Thoracic aorta (tissue), 2 donors: ENCODE measurements around the gene PDE8B. TPM values are rescaled to one million over a fixed set of nuclear protein-coding genes. Genes with fewer than 3 reads are reported as not detected.

Source experiments
- ATAC-seq: fragments of 150-250 bp; one replicate; pipeline ENCODE4 v1.8.0; 2017; ENCODE audit warnings: low read depth; ENCODE audit not compliant: insufficient number of reproducible peaks, low FRiP score
- DNase-seq: peaks from one replicate; pipeline ENCODE4 v3.0.0-alpha.2; 2020; ENCODE audit warnings: low spot score
- H3K27ac ChIP-seq, 2 donors: fragments of 200-600 bp; sonication (generic); 1 replicate in 1 of 2; 2 replicates in 1 of 2; pipeline ENCODE4 v1.5.1; 2016; ENCODE audit warnings: mild to moderate bottlenecking in 2 of 2, moderate library complexity in 2 of 2
- H3K27me3 ChIP-seq: fragments of 200-600 bp; sonication (generic); replicated peaks from 2 replicates; pipeline ENCODE4 v1.6.0; 2016; ENCODE audit warnings: mild to moderate bottlenecking; ENCODE audit not compliant: insufficient read depth
- H3K36me3 ChIP-seq: fragments of 200-600 bp; sonication (generic); one replicate; pipeline ENCODE4 v1.5.1; 2016
- H3K4me1 ChIP-seq, 2 donors: fragments of 200-600 bp; sonication (generic); 1 replicate in 1 of 2; 2 replicates in 1 of 2; pipeline versions ENCODE4 v1.5.1 to v1.6.0; 2016; ENCODE audit warnings: low read depth in 2 of 2, mild to moderate bottlenecking in 1 of 2; ENCODE audit not compliant: control insufficient read depth in 1 of 2
- H3K4me3 ChIP-seq: fragments of 200-600 bp; sonication (generic); 2 replicates; pipeline ENCODE4 v1.5.1; 2016; ENCODE audit warnings: mild to moderate bottlenecking
- H3K9me3 ChIP-seq: fragments of 200-600 bp; sonication (generic); 2 replicates; pipeline ENCODE4 v1.5.1; 2016
- CTCF ChIP-seq: fragments of 200-600 bp; sonication (generic); IDR thresholded peaks from one replicate; pipeline ENCODE4 v1.5.1; 2019; ENCODE audit warnings: antibody characterized with exemption
- total RNA-seq, 2 donors: library from RNA; depleted of rRNA; stranded (reverse); fragments of >200 nt; gene quantifications; one replicate each; pipeline versions ENCODE4 v1.1.0 to v1.2.3, GENCODE V29; 2016

Gene PDE8B
- total RNA-seq, 2 donors from 2014 or later: 22.7 to 59.8 TPM

- Histone ChIP-seq H3K9me3 (no peaks in the 10 kb centered on the region), H3K27ac (peak overlapping the region; percentile 10 to 43), H3K4me3 (no peak overlapping the region), H3K36me3 (no peaks in the 10 kb centered on the region), H3K4me1 (peaks cover 17 to 55% of the 10 kb centered on the region in 2 donors), H3K27me3 (no peaks in the 10 kb centered on the region)
- no peak for ATAC-seq
- no peak for TF ChIP-seq CTCF
- no peak for DNase-seq
Measured at GRCh38 chr5:77311214-77311571, 100.7 kb downstream of the PDE8B start.

- Histone ChIP-seq H3K36me3 (no peaks in the 10 kb centered on the region), H3K27ac (no peak overlapping the region), H3K27me3 (no peaks in the 10 kb centered on the region), H3K4me3 (no peak overlapping the region), H3K9me3 (no peaks in the 10 kb centered on the region), H3K4me1 (peaks cover 19 to 47% of the 10 kb centered on the region in 2 donors)
- DNase-seq (no peak), ATAC-seq (no peak)
- TF ChIP-seq CTCF: no peak
Measured at GRCh38 chr5:77312413-77312812, 101.9 kb downstream of the PDE8B start.

GRCh38 chr5:77316871-77317661 is 106.6 kb downstream of the PDE8B start:
- ATAC-seq: no peak

GRCh38 chr5:77318060-77318459 is 107.6 kb downstream of the PDE8B start:
- DNase-seq (no peak), ATAC-seq (no peak)
- H3K36me3 ChIP-seq: no peaks in the 10 kb centered on the region
- H3K4me3 ChIP-seq: no peak overlapping the region
- H3K9me3 ChIP-seq: no peaks in the 10 kb centered on the region
- H3K27ac ChIP-seq: no peak overlapping the region
- TF ChIP-seq CTCF: no peak
- H3K4me1 ChIP-seq: peaks cover 9 to 18% of the 10 kb centered on the region in 2 donors
- no peaks in the 10 kb centered on the region for H3K27me3 ChIP-seq

More at GRCh38 chr5:77316871-77317661, 106.6 kb downstream of the PDE8B start:
- Histone ChIP-seq H3K9me3 (no peaks in the 10 kb centered on the region), H3K27me3 (no peaks in the 10 kb centered on the region), H3K27ac (no peak overlapping the region), H3K36me3 (no peaks in the 10 kb centered on the region), H3K4me3 (no peak overlapping the region), H3K4me1 (peaks cover 5 to 19% of the 10 kb centered on the region in 2 donors)
- TF ChIP-seq CTCF: no peak
- no peak for DNase-seq

GRCh38 chr5:77319117-77319804 is 108.8 kb downstream of the PDE8B start:
- ATAC-seq (no peak), DNase-seq (no peak)

More at GRCh38 chr5:77319117-77319804, 108.8 kb downstream of the PDE8B start:
- no peaks in the 10 kb centered on the region for H3K27me3 ChIP-seq
- H3K4me1 ChIP-seq: peaks cover 9 to 17% of the 10 kb centered on the region in 2 donors
- H3K9me3 ChIP-seq: no peaks in the 10 kb centered on the region
- no peak for TF ChIP-seq CTCF
- H3K36me3 ChIP-seq: no peaks in the 10 kb centered on the region
- no peak overlapping the region for H3K4me3 ChIP-seq
- H3K27ac ChIP-seq: no peak overlapping the region
